HG02884 (cell line): ENCODE results near the gene WNK2.
"Not testable (repeated sequence)": the region's sequence is repeated elsewhere in the genome, so short reads cannot be mapped to it uniquely, and the experiment has no call there.

ENCODE experiments used
- ATAC-seq: cut with Tn5 transposase; IDR thresholded peaks from one replicate; pipeline ENCODE4 v1.9.1; 2021; ENCODE audit warnings: mild to moderate bottlenecking, moderate library complexity; ENCODE audit not compliant: unreplicated experiment

The WNK2 gene

GRCh38 chr9:93359907-93360306 is 176.0 kb downstream of the WNK2 start:
- not testable (repeated sequence) for ATAC-seq

GRCh38 chr9:93361995-93362394 is 178.1 kb downstream of the WNK2 start:
- no peak for ATAC-seq

GRCh38 chr9:93364734-93365426 is 180.9 kb downstream of the WNK2 start:
- no peak for ATAC-seq

- ATAC-seq, result no peak
These were observed 181.6 kb downstream of the WNK2 start for GRCh38 chr9:93365427-93366118.

- ATAC-seq, result no peak
These were observed 182.1 kb downstream of the WNK2 start for GRCh38 chr9:93366119-93366447.

GRCh38 chr9:93366486-93366885 is 182.5 kb downstream of the WNK2 start:
- ATAC-seq, result not testable (repeated sequence)

GRCh38 chr9:93368437-93368836 is 184.5 kb downstream of the WNK2 start:
- no peak for ATAC-seq

- ATAC-seq, result no peak
These were observed 185.7 kb downstream of the WNK2 start for GRCh38 chr9:93369686-93370085.
